Activated CD4-positive, alpha-beta T cell treated with anti-CD3 and anti-CD28 coated beads for 36 hours (primary cell): ENCODE measurements around the gene RAET1G. TPM values are rescaled to one million over a fixed set of nuclear protein-coding genes. Genes with fewer than 3 reads are reported as not detected.
"Not testable (repeated sequence)": the region's sequence is repeated elsewhere in the genome, so short reads cannot be mapped to it uniquely, and the experiment has no call there.

Experiments used
- ATAC-seq: fragments of 200-7000 bp; cut with Tn5 transposase; one replicate; pipeline ENCODE4 v1.10.0; 2021; ENCODE audit warnings: mild to moderate bottlenecking, moderate library complexity
- CTCF ChIA-PET: fragments of 350-600 bp; sonication (Branson Sonifier 250); formaldehyde crosslinking; loops from one replicate; lab custom pipeline; 2021; ENCODE audit warnings: antibody characterized with exemption; lab: Charles Lee
- POLR2A ChIA-PET: fragments of 350-600 bp; sonication (Branson Sonifier 250); formaldehyde crosslinking; loops from one replicate; lab custom pipeline; 2021; ENCODE audit warnings: antibody characterized with exemption, inconsistent platforms; lab: Charles Lee
- DNase-seq: peaks from one replicate; pipeline ENCODE4 v3.0.0-alpha.2; 2020
- H3K27ac Mint-ChIP-seq: one replicate; pipeline ENCODE4 v1.8.0; 2021; ENCODE audit warnings: mixed read lengths
- H3K27me3 Mint-ChIP-seq: one replicate; pipeline ENCODE4 v1.8.0; 2021; ENCODE audit warnings: mixed read lengths
- H3K36me3 Mint-ChIP-seq: one replicate; pipeline ENCODE4 v1.8.0; 2021; ENCODE audit warnings: low read depth, mixed read lengths
- H3K4me1 Mint-ChIP-seq: one replicate; pipeline ENCODE4 v1.8.0; 2021; ENCODE audit warnings: mixed read lengths
- H3K4me3 Mint-ChIP-seq: one replicate; pipeline ENCODE4 v1.8.0; 2021; ENCODE audit warnings: mild to moderate bottlenecking, moderate library complexity, mixed read lengths
- H3K9me3 Mint-ChIP-seq: one replicate; pipeline ENCODE4 v1.8.0; 2021; ENCODE audit warnings: low read depth, mixed read lengths
- intact Hi-C, 2 experiments: fragments of 100-400 bp; cut with DNase I in 1 of 2; cut with micrococcal nuclease in 1 of 2; formaldehyde crosslinking; loops; one replicate each; pipeline versions ENCODE4 v1.14.2 to v1.15.1; 2022 to 2024; cut with DNase I, micrococcal nuclease
- total RNA-seq, 2 experiments: library from RNA; stranded (reverse); gene quantifications; one replicate each; pipeline ENCODE4 v1.2.3, GENCODE V29; 2021

Gene RAET1G
- total RNA-seq, 2 experiments from 2014 or later = not detected

GRCh38 chr6:149951626-149952025 is 28.7 kb upstream of the RAET1G start:
- intact Hi-C loops = no loop called here
- Mint-ChIP-seq H3K27ac (no peak overlapping the region), H3K4me1 (peaks cover 5% of the 10 kb centered on the region), H3K4me3 (no peak overlapping the region), H3K36me3 (no peaks in the 10 kb centered on the region), H3K27me3 (peaks cover 59% of the 10 kb centered on the region), H3K9me3 (no peaks in the 10 kb centered on the region)
- ChIA-PET POLR2A (no interaction called here), CTCF (interaction anchor here (0.8 to 1.9 kb wide), 3 partner anchors 66 to 123 kb away, joined by 3 to 7 read pairs (median 4); no protein-coding TSS in a partner anchor)
- DNase-seq (no peak), ATAC-seq (no peak)

GRCh38 chr6:149951096-149951495 is 28.2 kb upstream of the RAET1G start:
- POLR2A ChIA-PET = no interaction called here
- Mint-ChIP-seq H3K27me3 (peaks cover 57% of the 10 kb centered on the region), H3K4me1 (peaks cover 5% of the 10 kb centered on the region), H3K9me3 (no peaks in the 10 kb centered on the region), H3K27ac (no peak overlapping the region), H3K4me3 (no peak overlapping the region), H3K36me3 (no peaks in the 10 kb centered on the region)
- DNase-seq (no peak), ATAC-seq (no peak)
- CTCF ChIA-PET = interaction anchor here (1.9 kb wide), 1 partner anchor 66 kb away, joined by 7 read pairs; no protein-coding TSS in a partner anchor
- intact Hi-C loops = no loop called here

GRCh38 chr6:149950423-149950822 is 27.5 kb upstream of the RAET1G start:
- no peak for ATAC-seq
- intact Hi-C loops = no loop called here
- ChIA-PET CTCF (interaction anchor here (1.2 kb wide), 1 partner anchor 110 kb away, joined by 3 read pairs; no protein-coding TSS in a partner anchor), POLR2A (no interaction called here)
- Mint-ChIP-seq H3K27ac (no peak overlapping the region), H3K4me1 (peaks cover 5% of the 10 kb centered on the region), H3K9me3 (no peaks in the 10 kb centered on the region), H3K27me3 (peaks cover 50% of the 10 kb centered on the region), H3K36me3 (no peaks in the 10 kb centered on the region), H3K4me3 (no peak overlapping the region)
- DNase-seq = no peak

- H3K36me3 Mint-ChIP-seq = no peaks in the 10 kb centered on the region
- no peak for DNase-seq
- H3K9me3 Mint-ChIP-seq = no peaks in the 10 kb centered on the region
- H3K4me3 Mint-ChIP-seq = no peak overlapping the region
- no peak overlapping the region for H3K27ac Mint-ChIP-seq
- peaks cover 45% of the 10 kb centered on the region for H3K27me3 Mint-ChIP-seq
- ChIA-PET POLR2A (no interaction called here), CTCF (interaction anchor here (0.6 to 1.8 kb wide), 2 partner anchors 40 to 68 kb away, joined by 3 to 7 read pairs; no protein-coding TSS in a partner anchor)
- ATAC-seq = no peak
- intact Hi-C loops = no loop called here
- H3K4me1 Mint-ChIP-seq = no peaks in the 10 kb centered on the region
Observed at GRCh38 chr6:149948616-149949015, 25.7 kb upstream of the RAET1G start.

DNA sequence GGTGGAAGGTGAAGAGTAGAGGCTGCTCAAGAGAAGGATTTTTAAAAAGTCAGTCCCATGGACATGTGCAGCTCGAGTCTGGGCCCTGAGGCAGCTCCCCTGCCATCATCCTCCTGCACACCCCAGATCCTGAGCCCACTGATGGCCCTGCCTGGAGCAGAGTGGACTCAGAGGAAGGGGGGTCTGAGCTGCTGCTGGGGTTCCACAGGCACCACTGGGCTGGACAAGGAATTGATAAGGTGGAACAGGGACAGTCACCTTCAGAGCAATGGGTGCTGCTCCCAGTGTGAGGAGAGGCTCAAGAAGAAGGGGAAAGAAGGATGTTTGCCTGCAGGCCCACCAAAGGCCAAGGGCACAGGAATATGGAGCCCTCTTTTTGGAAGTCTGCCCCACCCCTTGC is 25.1 kb upstream of the RAET1G start:
- DNase-seq = no peak
- intact Hi-C loops = no loop called here
- no peaks in the 10 kb centered on the region for H3K36me3 Mint-ChIP-seq
- H3K27ac Mint-ChIP-seq = no peak overlapping the region
- no peak for ATAC-seq
- H3K9me3 Mint-ChIP-seq = no peaks in the 10 kb centered on the region
- peaks cover 43% of the 10 kb centered on the region for H3K27me3 Mint-ChIP-seq
- ChIA-PET POLR2A (no interaction called here), CTCF (no interaction called here)
- no peaks in the 10 kb centered on the region for H3K4me1 Mint-ChIP-seq
- H3K4me3 Mint-ChIP-seq = no peak overlapping the region

DNA sequence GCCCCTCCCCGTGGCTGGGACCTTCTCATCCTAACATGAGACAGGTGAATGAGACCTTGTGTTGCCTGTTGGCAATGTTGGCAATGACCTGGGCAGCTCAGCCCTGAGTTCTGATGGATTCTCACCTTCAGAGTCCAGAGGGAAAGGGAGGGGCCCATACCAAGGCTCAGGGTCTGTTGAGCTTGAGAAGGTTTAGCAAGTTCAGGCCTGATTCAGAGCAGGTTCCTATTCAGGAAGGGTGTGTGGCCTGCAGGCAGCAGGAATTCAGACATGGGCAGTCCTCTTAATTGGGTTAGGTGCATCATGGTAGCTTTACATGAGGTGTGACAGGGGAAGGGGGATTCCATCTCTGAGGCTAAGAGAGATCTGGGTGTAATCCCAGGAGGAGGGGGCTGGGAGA is 24.6 kb upstream of the RAET1G start:
- H3K4me3 Mint-ChIP-seq, intact Hi-C loops, H3K36me3 Mint-ChIP-seq, POLR2A ChIA-PET, CTCF ChIA-PET, H3K4me1 Mint-ChIP-seq, ATAC-seq, DNase-seq, H3K9me3 Mint-ChIP-seq, H3K27ac Mint-ChIP-seq: not testable (repeated sequence)
- H3K27me3 Mint-ChIP-seq = peaks cover 44% of the 10 kb centered on the region

GRCh38 chr6:149946631-149947030 is 23.7 kb upstream of the RAET1G start:
- H3K4me1 Mint-ChIP-seq, H3K4me3 Mint-ChIP-seq, H3K36me3 Mint-ChIP-seq, POLR2A ChIA-PET, H3K9me3 Mint-ChIP-seq, intact Hi-C loops, ATAC-seq, H3K27ac Mint-ChIP-seq, DNase-seq: not testable (repeated sequence)
- peaks cover 38% of the 10 kb centered on the region for H3K27me3 Mint-ChIP-seq
- CTCF ChIA-PET = interaction anchor here (0.5 kb wide), 1 partner anchor 122 kb away, joined by 4 read pairs; the partner anchor contains the start of gene ULBP3

GRCh38 chr6:149945276-149945675 is 22.4 kb upstream of the RAET1G start:
- H3K4me1 Mint-ChIP-seq, CTCF ChIA-PET, ATAC-seq, H3K27ac Mint-ChIP-seq, POLR2A ChIA-PET, H3K4me3 Mint-ChIP-seq, H3K36me3 Mint-ChIP-seq, H3K9me3 Mint-ChIP-seq, intact Hi-C loops, DNase-seq: not testable (repeated sequence)
- peaks cover 38% of the 10 kb centered on the region for H3K27me3 Mint-ChIP-seq

GRCh38 chr6:149943321-149943720 is 20.4 kb upstream of the RAET1G start:
- POLR2A ChIA-PET, ATAC-seq, CTCF ChIA-PET, H3K36me3 Mint-ChIP-seq, H3K9me3 Mint-ChIP-seq, intact Hi-C loops, H3K4me3 Mint-ChIP-seq, H3K27ac Mint-ChIP-seq, DNase-seq: not testable (repeated sequence)
- Mint-ChIP-seq H3K27me3 (peaks cover 40% of the 10 kb centered on the region), H3K4me1 (peaks cover 23% of the 10 kb centered on the region)

DNA sequence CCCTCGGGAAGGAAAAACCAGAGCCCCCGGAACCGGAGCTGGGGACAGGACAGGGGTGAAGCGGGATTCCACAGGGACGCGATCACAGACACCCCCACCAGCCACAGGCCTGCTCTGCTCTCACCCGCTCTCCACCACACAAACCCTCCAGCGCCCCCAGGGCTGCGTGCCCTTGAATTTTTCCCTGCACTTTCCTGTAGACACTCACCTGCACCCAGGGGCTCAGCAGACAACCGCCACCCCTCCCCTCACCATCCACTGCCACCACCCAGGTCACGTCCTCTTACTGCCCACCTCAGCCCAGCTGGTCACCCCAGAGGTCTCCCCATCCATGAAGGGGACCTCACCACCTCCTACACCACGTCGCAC is 19.5 kb upstream of the RAET1G start:
- intact Hi-C loops = loop anchor here in 1 of 2 experiments (1.0 kb wide), 1 partner anchor 21 kb away; the partner anchor contains the start of gene ULBP1
- ChIA-PET CTCF (no interaction called here), POLR2A (no interaction called here)
- Mint-ChIP-seq H3K9me3 (no peaks in the 10 kb centered on the region), H3K4me3 (peak overlapping the region; percentile 77), H3K27ac (no peak overlapping the region), H3K4me1 (peaks cover 25% of the 10 kb centered on the region), H3K27me3 (peaks cover 46% of the 10 kb centered on the region), H3K36me3 (no peaks in the 10 kb centered on the region)
- DNase-seq (no peak), ATAC-seq (no peak)

- DNase-seq = peak; percentile 91
- Mint-ChIP-seq H3K27ac (no peak within 1 kb of the TSS), H3K4me3 (peak within 1 kb of the TSS; percentile 77), H3K9me3 (no peaks in the 10 kb centered on the region), H3K4me1 (peaks cover 25% of the 10 kb centered on the region), H3K36me3 (no peaks in the 10 kb centered on the region), H3K27me3 (peaks cover 51% of the 10 kb centered on the region)
- intact Hi-C loops = loop anchor here (1.0 to 2.0 kb wide), 2 partner anchors 21 to 65 kb away; partner anchors contain the start of gene ULBP1 (in 2 of the 2)
- ChIA-PET POLR2A (no interaction called here), CTCF (no interaction called here)
- peak; percentile 92 for ATAC-seq
Observed at GRCh38 chr6:149941583-149942460, 18.9 kb upstream of the RAET1G start, which contains the start of gene ULBP2. Gene ULBP2, plus strand, starts transcription at chr6:149942014. Its CDS starts 59 bp downstream, at chr6:149942073.

DNA sequence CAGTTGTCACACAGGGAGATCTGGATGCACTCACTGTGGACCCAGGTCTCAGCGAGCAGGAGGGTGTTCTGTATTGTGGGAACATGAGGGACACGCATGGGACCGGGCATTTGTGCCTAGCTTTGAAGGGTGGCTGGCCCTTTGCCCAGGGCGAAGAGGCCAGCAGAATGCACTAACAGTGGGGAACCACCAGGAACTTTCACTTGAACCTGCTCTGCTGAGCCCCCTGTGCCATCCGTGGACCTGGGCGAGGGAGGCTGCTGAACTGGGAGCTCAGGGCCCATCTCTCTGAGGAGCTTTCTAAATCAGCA is 17.7 kb upstream of the RAET1G start:
- POLR2A ChIA-PET = no interaction called here
- CTCF ChIA-PET = interaction anchor here (0.7 to 0.8 kb wide), 2 partner anchors 127 to 269 kb away, joined by 3 read pairs; no protein-coding TSS in a partner anchor
- ATAC-seq (no peak), DNase-seq (no peak)
- H3K27ac Mint-ChIP-seq = no peak overlapping the region
- intact Hi-C loops = loop anchor here in 1 of 2 experiments (2.0 kb wide), 1 partner anchor 66 kb away; no protein-coding TSS in a partner anchor
- H3K4me3 Mint-ChIP-seq = no peak overlapping the region
- peaks cover 59% of the 10 kb centered on the region for H3K27me3 Mint-ChIP-seq
- H3K36me3 Mint-ChIP-seq = no peaks in the 10 kb centered on the region
- no peaks in the 10 kb centered on the region for H3K9me3 Mint-ChIP-seq
- H3K4me1 Mint-ChIP-seq = peaks cover 25% of the 10 kb centered on the region
